ENCODE measurements around the gene LYRM4. TPM values are rescaled to one million over a fixed set of nuclear protein-coding genes. Genes with fewer than 3 reads are reported as not detected.

Gene LYRM4
- polyA plus RNA-seq, 1 donor (not counting 4 experiments of a cell fraction or from before 2014, with no cell fraction given), result 41.1 TPM

DNA sequence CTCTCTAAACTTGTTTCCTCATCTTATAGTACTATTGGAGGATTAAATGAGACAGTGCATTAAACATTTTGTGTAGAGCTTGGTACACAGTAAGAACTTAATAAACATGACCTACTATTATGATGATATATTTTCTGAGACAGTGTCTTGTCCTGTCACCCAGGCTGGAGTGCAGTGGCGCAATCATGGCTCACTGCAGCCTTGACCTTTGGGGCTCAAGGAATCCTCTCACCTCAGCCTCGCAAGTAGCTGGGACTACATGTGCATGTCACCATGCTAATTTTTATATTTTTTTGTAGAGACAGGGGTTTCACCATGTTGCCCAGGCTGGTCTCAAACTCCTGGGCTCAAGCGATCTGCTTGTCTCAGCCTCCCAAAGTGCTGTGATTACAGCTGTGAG, 72.1 kb downstream of the LYRM4 start:
- dilution Hi-C loops (cut with MboI; ENCODE audit: extremely low pct_ligation_motif_present, low sequenced_read_pairs), result no loop called here
- H3K36me3 ChIP-seq (ENCODE audit: control insufficient read depth in 2 of 2, extremely low read depth in 1 of 2, insufficient read depth in 2 of 2, low read length in 2 of 2), result peaks cover 0 to 4% of the 10 kb centered on the region in 2 experiments
- no peak overlapping the region for H3K27ac ChIP-seq (ENCODE audit: control insufficient read depth, insufficient read depth, low read length)
- no peaks in the 10 kb centered on the region for H3K9me3 ChIP-seq (ENCODE audit: control insufficient read depth, low read depth, low read length)
- H3K4me3 ChIP-seq (ENCODE audit: control insufficient read depth in 2 of 3, extremely low read depth in 1 of 3, insufficient read depth in 2 of 3, low read depth in 1 of 3, low read length in 3 of 3), result no peak overlapping the region
- TF ChIP-seq, protein P1, sequence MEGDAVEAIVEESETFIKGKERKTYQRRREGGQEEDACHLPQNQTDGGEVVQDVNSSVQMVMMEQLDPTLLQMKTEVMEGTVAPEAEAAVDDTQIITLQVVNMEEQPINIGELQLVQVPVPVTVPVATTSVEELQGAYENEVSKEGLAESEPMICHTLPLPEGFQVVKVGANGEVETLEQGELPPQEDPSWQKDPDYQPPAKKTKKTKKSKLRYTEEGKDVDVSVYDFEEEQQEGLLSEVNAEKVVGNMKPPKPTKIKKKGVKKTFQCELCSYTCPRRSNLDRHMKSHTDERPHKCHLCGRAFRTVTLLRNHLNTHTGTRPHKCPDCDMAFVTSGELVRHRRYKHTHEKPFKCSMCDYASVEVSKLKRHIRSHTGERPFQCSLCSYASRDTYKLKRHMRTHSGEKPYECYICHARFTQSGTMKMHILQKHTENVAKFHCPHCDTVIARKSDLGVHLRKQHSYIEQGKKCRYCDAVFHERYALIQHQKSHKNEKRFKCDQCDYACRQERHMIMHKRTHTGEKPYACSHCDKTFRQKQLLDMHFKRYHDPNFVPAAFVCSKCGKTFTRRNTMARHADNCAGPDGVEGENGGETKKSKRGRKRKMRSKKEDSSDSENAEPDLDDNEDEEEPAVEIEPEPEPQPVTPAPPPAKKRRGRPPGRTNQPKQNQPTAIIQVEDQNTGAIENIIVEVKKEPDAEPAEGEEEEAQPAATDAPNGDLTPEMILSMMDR (optimal IDR thresholded peaks at IDR 0.05 in 1 of 3, IDR thresholded peaks at IDR 0.05 in 1 of 3, conservative IDR thresholded peaks at IDR 0.05 in 1 of 3; ENCODE audit: extremely low read depth in 1 of 3, insufficient read depth in 2 of 3, low read length in 3 of 3), result no peak
- H3K27me3 ChIP-seq (ENCODE audit: control insufficient read depth, extremely low read depth, insufficient read depth, low read length), result no peaks in the 10 kb centered on the region
- FAIRE-seq (no peak), DNase-seq (ENCODE audit: low read depth, low spot score) (no peak)
- H3K9ac ChIP-seq (ENCODE audit: control insufficient read depth, extremely low read depth, insufficient read depth, low read length), result no peak overlapping the region
- no peaks in the 10 kb centered on the region for H4K20me1 ChIP-seq (ENCODE audit: control insufficient read depth, extremely low read depth, insufficient read depth, low read length)
- H3K9me1 ChIP-seq (ENCODE audit: control insufficient read depth, extremely low read depth, insufficient read depth, low read length), result no peaks in the 10 kb centered on the region
- peaks cover 6% of the 10 kb centered on the region for H3K4me1 ChIP-seq (ENCODE audit: control insufficient read depth, extremely low read depth, insufficient read depth, low read length)
- H2AFZ ChIP-seq (ENCODE audit: control insufficient read depth, low read length), result no peak overlapping the region
- no peaks in the 10 kb centered on the region for H3K79me2 ChIP-seq (ENCODE audit: control insufficient read depth, insufficient read depth, low read length)
- H3K4me2 ChIP-seq (ENCODE audit: control insufficient read depth, extremely low read depth, insufficient read depth, low read depth, low read length), result no peak overlapping the region

DNA sequence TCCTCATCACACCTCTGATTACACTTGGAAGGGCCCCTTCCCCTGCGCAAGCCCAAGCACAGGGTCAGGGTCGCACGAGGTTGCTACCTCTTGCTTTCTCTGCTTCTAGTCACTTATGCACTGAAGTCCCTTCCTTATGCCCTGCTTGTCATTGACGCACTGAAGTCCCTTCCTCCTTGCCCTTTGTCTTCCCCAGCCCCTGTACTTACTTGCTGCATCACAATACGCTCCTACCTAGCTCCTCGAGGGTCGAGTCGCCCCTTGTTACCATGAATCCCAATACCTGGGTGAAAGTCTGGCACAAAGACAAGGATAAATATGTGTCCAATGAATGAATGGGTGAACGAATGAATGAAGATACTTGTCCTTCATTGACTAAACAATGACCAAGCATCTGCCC, 75.9 kb downstream of the LYRM4 start:
- no peak for DNase-seq (ENCODE audit: low read depth, low spot score)
- no peak for FAIRE-seq
- no peaks in the 10 kb centered on the region for H3K27me3 ChIP-seq (ENCODE audit: control insufficient read depth, extremely low read depth, insufficient read depth, low read length)
- H3K79me2 ChIP-seq (ENCODE audit: control insufficient read depth, insufficient read depth, low read length), result no peaks in the 10 kb centered on the region
- no peaks in the 10 kb centered on the region for H3K9me3 ChIP-seq (ENCODE audit: control insufficient read depth, low read depth, low read length)
- no peak overlapping the region for H3K9ac ChIP-seq (ENCODE audit: control insufficient read depth, extremely low read depth, insufficient read depth, low read length)
- no peak overlapping the region for H2AFZ ChIP-seq (ENCODE audit: control insufficient read depth, low read length)
- dilution Hi-C loops (cut with MboI; ENCODE audit: extremely low pct_ligation_motif_present, low sequenced_read_pairs), result no loop called here
- no peaks in the 10 kb centered on the region for H3K9me1 ChIP-seq (ENCODE audit: control insufficient read depth, extremely low read depth, insufficient read depth, low read length)
- no peaks in the 10 kb centered on the region for H3K4me1 ChIP-seq (ENCODE audit: control insufficient read depth, extremely low read depth, insufficient read depth, low read length)
- no peak overlapping the region for H3K4me2 ChIP-seq (ENCODE audit: control insufficient read depth, extremely low read depth, insufficient read depth, low read depth, low read length)
- H3K36me3 ChIP-seq (ENCODE audit: control insufficient read depth in 2 of 2, extremely low read depth in 1 of 2, insufficient read depth in 2 of 2, low read length in 2 of 2), result peaks cover 0 to 4% of the 10 kb centered on the region in 2 experiments
- no peaks in the 10 kb centered on the region for H4K20me1 ChIP-seq (ENCODE audit: control insufficient read depth, extremely low read depth, insufficient read depth, low read length)
- H3K4me3 ChIP-seq (ENCODE audit: control insufficient read depth in 2 of 3, extremely low read depth in 1 of 3, insufficient read depth in 2 of 3, low read depth in 1 of 3, low read length in 3 of 3), result no peak overlapping the region
- TF ChIP-seq EZH2 (IDR thresholded peaks at IDR 0.05; ENCODE audit: low read length), result no peak
- TF ChIP-seq, protein P1 (optimal IDR thresholded peaks at IDR 0.05 in 1 of 3, IDR thresholded peaks at IDR 0.05 in 1 of 3, conservative IDR thresholded peaks at IDR 0.05 in 1 of 3; ENCODE audit: extremely low read depth in 1 of 3, insufficient read depth in 2 of 3, low read length in 3 of 3), result no peak
- H3K27ac ChIP-seq (ENCODE audit: control insufficient read depth, insufficient read depth, low read length), result no peak overlapping the region
